Measurements from ENCODE around the gene DEFB124. TPM values are rescaled to one million over a fixed set of nuclear protein-coding genes. Genes with fewer than 3 reads are reported as not detected.
"Not testable (repeated sequence)": the region's sequence is repeated elsewhere in the genome, so short reads cannot be mapped to it uniquely, and the experiment has no call there.

The DEFB124 gene
- total RNA-seq, 3 donors from 2014 or later (not counting 1 experiment from before 2014, with no cell fraction given): not detected

DNA sequence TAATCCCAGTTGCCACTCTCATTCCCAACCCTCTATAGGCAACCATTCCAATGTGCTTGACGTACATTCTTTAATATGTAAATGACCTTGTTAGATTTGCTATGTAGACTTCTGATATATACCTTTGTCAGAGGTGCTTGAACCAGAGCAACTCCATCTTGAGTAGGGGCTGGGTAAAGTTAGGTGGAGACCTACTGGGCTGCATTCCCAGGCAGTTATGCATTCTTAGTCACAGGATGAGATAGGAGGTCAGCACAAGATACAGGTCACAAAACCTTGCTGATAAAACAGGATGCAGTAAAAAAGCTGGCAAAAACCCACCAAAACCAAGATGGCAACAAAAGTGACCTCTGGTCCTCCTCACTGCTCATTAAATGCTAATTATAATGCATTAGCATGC lies 31.0 kb upstream of the DEFB124 start:
- Histone ChIP-seq H3K36me3 (ENCODE audit: control insufficient read depth, insufficient read depth, low read length) (no peaks in the 10 kb centered on the region), H3K27me3 (ENCODE audit: control insufficient read depth, insufficient read depth, low read length) (no peaks in the 10 kb centered on the region), H3K4me3 (ENCODE audit: low read length) (no peak overlapping the region), H3K9me3 (ENCODE audit: control insufficient read depth, insufficient read depth, low read length) (peaks cover 5% of the 10 kb centered on the region), H3K27ac (ENCODE audit: low read length) (no peak overlapping the region), H3K4me1 (ENCODE audit: control insufficient read depth, insufficient read depth, low read length) (peaks cover 6% of the 10 kb centered on the region)
- Mint-ChIP-seq H3K9me3 (no peaks in the 10 kb centered on the region), H3K36me3 (no peaks in the 10 kb centered on the region), H3K27ac (no peak overlapping the region), H3K4me3 (no peak overlapping the region), H3K27me3 (ENCODE audit: low read depth in 2 of 2) (peaks cover 9 to 12% of the 10 kb centered on the region in 2 donors), H3K4me1 (peaks cover 0 to 6% of the 10 kb centered on the region in 2 donors)
- ATAC-seq: no peak
- intact Hi-C loops (cut with micrococcal nuclease): no loop called here
- no peak for DNase-seq
- no CpG with 5 or more reads among the region's 1 CpG for WGBS (ENCODE audit: insufficient coverage)
- TF ChIP-seq, protein P1, sequence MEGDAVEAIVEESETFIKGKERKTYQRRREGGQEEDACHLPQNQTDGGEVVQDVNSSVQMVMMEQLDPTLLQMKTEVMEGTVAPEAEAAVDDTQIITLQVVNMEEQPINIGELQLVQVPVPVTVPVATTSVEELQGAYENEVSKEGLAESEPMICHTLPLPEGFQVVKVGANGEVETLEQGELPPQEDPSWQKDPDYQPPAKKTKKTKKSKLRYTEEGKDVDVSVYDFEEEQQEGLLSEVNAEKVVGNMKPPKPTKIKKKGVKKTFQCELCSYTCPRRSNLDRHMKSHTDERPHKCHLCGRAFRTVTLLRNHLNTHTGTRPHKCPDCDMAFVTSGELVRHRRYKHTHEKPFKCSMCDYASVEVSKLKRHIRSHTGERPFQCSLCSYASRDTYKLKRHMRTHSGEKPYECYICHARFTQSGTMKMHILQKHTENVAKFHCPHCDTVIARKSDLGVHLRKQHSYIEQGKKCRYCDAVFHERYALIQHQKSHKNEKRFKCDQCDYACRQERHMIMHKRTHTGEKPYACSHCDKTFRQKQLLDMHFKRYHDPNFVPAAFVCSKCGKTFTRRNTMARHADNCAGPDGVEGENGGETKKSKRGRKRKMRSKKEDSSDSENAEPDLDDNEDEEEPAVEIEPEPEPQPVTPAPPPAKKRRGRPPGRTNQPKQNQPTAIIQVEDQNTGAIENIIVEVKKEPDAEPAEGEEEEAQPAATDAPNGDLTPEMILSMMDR (IDR thresholded peaks at IDR 0.05): no peak

DNA sequence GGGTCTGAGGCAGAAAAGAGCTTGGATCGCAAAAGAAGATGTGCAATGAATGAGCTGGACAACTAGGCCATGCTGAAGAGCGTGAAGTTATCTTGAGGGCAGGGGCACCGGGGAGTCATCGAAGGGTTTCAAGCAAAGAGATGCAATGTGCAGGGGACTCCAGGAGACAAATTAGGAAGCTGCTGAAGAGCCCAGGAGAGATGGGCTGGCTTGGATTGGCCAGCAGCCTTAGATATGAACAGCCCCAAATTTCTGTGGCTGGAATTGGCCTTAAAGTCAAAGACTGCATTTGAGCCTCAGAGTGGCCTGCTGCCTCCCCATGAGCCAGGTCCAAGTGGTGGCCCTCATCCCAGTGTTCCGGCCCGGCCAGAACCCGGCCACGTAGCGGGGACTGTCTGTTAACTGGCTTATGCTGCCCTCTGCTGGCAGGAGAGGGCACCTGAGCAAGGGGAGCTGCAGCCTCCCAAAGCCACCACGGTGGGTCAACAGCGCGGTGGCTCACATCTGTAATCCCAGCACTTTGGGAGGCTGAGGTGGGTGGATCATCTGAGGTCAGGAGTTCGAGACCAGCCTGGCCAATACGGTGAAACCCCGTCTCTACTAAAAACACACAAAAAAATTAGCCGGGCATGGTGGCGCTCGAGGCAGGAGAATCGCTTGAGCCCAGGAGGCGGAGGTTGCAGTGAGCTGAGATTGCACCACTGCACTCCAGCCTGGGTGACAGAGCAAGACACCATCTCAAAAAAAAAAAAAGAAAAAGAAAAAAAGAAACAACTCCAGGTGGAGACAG lies 28.2 kb upstream of the DEFB124 start:
- H3K36me3 Mint-ChIP-seq; H3K27ac Mint-ChIP-seq; H3K4me1 Mint-ChIP-seq; H3K4me1 ChIP-seq (ENCODE audit: control insufficient read depth, insufficient read depth, low read length); H3K9me3 ChIP-seq (ENCODE audit: control insufficient read depth, insufficient read depth, low read length); H3K4me3 Mint-ChIP-seq; H3K27me3 ChIP-seq (ENCODE audit: control insufficient read depth, insufficient read depth, low read length); H3K27me3 Mint-ChIP-seq (ENCODE audit: low read depth in 2 of 2); H3K4me3 ChIP-seq (ENCODE audit: low read length); H3K36me3 ChIP-seq (ENCODE audit: control insufficient read depth, insufficient read depth, low read length); H3K27ac ChIP-seq (ENCODE audit: low read length); H3K9me3 Mint-ChIP-seq: not testable (repeated sequence)
- DNase-seq (peak; percentile 67 to 89), ATAC-seq (peak; percentile 92 to 100 (median 100))
- TF ChIP-seq, protein P1 (IDR thresholded peaks at IDR 0.05): peak; percentile 93
- 39% methylated on average over 19 of the region's 20 CpGs for WGBS (ENCODE audit: insufficient coverage)
- intact Hi-C loops (cut with micrococcal nuclease): loop anchor here (1.0 kb wide), 1 partner anchor 43 kb away; no protein-coding TSS in a partner anchor

- no peaks in the 10 kb centered on the region for H3K36me3 ChIP-seq (ENCODE audit: control insufficient read depth, insufficient read depth, low read length)
- no peaks in the 10 kb centered on the region for H3K9me3 Mint-ChIP-seq
- peaks cover 2% of the 10 kb centered on the region for H3K27me3 ChIP-seq (ENCODE audit: control insufficient read depth, insufficient read depth, low read length)
- H3K36me3 Mint-ChIP-seq: no peaks in the 10 kb centered on the region
- no peaks in the 10 kb centered on the region for H3K9me3 ChIP-seq (ENCODE audit: control insufficient read depth, insufficient read depth, low read length)
- no peak for ATAC-seq
- TF ChIP-seq, protein P1 (IDR thresholded peaks at IDR 0.05): no peak
- no peak for DNase-seq
- 68% methylated on average over 1 of the region's 1 CpG for WGBS (ENCODE audit: insufficient coverage)
- no peak overlapping the region for H3K4me3 ChIP-seq (ENCODE audit: low read length)
- intact Hi-C loops (cut with micrococcal nuclease): no loop called here
- peaks cover 6% of the 10 kb centered on the region for H3K4me1 ChIP-seq (ENCODE audit: control insufficient read depth, insufficient read depth, low read length)
- peaks cover 0 to 6% of the 10 kb centered on the region in 2 donors for H3K4me1 Mint-ChIP-seq
- no peak overlapping the region for H3K27ac ChIP-seq (ENCODE audit: low read length)
- no peak overlapping the region for H3K4me3 Mint-ChIP-seq
- H3K27ac Mint-ChIP-seq: no peak overlapping the region
- peaks cover 4 to 15% of the 10 kb centered on the region in 2 donors for H3K27me3 Mint-ChIP-seq (ENCODE audit: low read depth in 2 of 2)
Measured at GRCh38 chr20:31500527-31500926, 25.6 kb upstream of the DEFB124 start.

All from natural killer cell (primary cell).